ENCODE results near the gene PRR33.

Gene PRR33

DNA sequence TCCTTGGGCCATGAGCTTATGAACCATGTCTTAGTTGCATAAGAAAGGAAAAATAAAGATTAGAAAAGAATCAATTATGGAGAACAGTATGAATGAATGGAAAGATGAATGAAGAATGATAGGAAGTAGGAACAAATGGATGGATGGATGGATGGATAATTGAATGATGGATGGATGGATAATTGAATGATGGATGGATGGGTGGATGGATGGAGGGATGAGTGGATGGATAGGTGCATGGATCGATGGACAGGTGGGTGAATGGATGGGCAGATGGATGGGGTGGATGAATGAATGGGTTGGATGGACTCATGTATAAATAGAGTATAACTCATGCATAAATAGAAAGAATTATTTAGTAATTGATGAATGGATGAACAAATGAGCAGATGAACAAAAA is 31.6 kb downstream of the PRR33 start:
- H3K4me1 ChIP-seq (ENCODE audit: control insufficient read depth, low read length): peaks cover 5% of the 10 kb centered on the region
- H3K79me2 ChIP-seq (ENCODE audit: control insufficient read depth, low read length): peaks cover 80% of the 10 kb centered on the region
- TF ChIP-seq, protein P1, sequence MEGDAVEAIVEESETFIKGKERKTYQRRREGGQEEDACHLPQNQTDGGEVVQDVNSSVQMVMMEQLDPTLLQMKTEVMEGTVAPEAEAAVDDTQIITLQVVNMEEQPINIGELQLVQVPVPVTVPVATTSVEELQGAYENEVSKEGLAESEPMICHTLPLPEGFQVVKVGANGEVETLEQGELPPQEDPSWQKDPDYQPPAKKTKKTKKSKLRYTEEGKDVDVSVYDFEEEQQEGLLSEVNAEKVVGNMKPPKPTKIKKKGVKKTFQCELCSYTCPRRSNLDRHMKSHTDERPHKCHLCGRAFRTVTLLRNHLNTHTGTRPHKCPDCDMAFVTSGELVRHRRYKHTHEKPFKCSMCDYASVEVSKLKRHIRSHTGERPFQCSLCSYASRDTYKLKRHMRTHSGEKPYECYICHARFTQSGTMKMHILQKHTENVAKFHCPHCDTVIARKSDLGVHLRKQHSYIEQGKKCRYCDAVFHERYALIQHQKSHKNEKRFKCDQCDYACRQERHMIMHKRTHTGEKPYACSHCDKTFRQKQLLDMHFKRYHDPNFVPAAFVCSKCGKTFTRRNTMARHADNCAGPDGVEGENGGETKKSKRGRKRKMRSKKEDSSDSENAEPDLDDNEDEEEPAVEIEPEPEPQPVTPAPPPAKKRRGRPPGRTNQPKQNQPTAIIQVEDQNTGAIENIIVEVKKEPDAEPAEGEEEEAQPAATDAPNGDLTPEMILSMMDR (IDR thresholded peaks at IDR 0.05; ENCODE audit: low read depth, low read length, poor library complexity, severe bottlenecking): no peak
- TF ChIP-seq EZH2phosphoT487 (IDR thresholded peaks at IDR 0.05; ENCODE audit: borderline replicate concordance, low read length): no peak
- H3K27ac ChIP-seq (ENCODE audit: low read depth, low read length): no peak overlapping the region
- no peaks in the 10 kb centered on the region for H3K9me3 ChIP-seq (ENCODE audit: control insufficient read depth, insufficient read depth, low read length)
- no peak overlapping the region for H3K4me2 ChIP-seq (ENCODE audit: low read length)
- H3K9me2 ChIP-seq (replicated peaks; ENCODE audit: control insufficient read depth, low read length): no peaks in the 10 kb centered on the region
- H4K20me1 ChIP-seq (ENCODE audit: control insufficient read depth, insufficient read depth, low read depth, low read length): peaks cover 22% of the 10 kb centered on the region
- no peak overlapping the region for H3K4me3 ChIP-seq (ENCODE audit: low read length)
- H3F3A ChIP-seq (ENCODE audit: control insufficient read depth, insufficient read depth): no peaks in the 10 kb centered on the region
- H3K36me3 ChIP-seq (ENCODE audit: control insufficient read depth, low read length): peaks cover 29% of the 10 kb centered on the region
- H3K27me3 ChIP-seq (ENCODE audit: control insufficient read depth, low read length): no peaks in the 10 kb centered on the region

DNA sequence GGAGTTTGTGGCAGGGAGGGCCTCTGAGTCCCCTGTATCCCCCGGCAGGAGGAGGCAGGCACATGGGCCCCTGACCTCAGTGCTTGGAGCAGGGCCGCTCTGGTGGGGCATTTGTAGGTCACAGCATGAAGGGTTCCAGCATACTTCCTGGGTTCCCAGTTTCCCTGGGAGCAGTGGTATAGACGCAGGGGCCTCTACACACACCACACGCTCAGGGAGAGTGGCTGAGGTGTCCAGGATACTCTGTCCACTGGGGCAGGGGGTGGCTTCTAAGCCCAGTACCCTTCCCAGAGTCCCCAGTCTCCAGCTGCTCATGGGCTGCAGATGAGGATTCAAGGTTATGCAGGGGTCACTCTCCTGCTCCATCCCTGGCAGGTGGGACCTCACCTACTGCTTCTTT is 32.7 kb downstream of the PRR33 start:
- Histone ChIP-seq H3K36me3 (ENCODE audit: control insufficient read depth, low read length) (peaks cover 37% of the 10 kb centered on the region), H3K27me3 (ENCODE audit: control insufficient read depth, low read length) (no peaks in the 10 kb centered on the region), H3K9me3 (ENCODE audit: control insufficient read depth, insufficient read depth, low read length) (no peaks in the 10 kb centered on the region), H3K4me3 (ENCODE audit: low read length) (no peak overlapping the region), H3K27ac (ENCODE audit: low read depth, low read length) (no peak overlapping the region), H4K20me1 (ENCODE audit: control insufficient read depth, insufficient read depth, low read depth, low read length) (peaks cover 23% of the 10 kb centered on the region), H3K4me1 (ENCODE audit: control insufficient read depth, low read length) (peaks cover 15% of the 10 kb centered on the region), H3K9me2 (replicated peaks; ENCODE audit: control insufficient read depth, low read length) (no peaks in the 10 kb centered on the region), H3K79me2 (ENCODE audit: control insufficient read depth, low read length) (peaks cover 91% of the 10 kb centered on the region), H3K4me2 (ENCODE audit: low read length) (no peak overlapping the region), H3F3A (ENCODE audit: control insufficient read depth, insufficient read depth) (no peaks in the 10 kb centered on the region)
- no peak for TF ChIP-seq EZH2phosphoT487 (IDR thresholded peaks at IDR 0.05; ENCODE audit: borderline replicate concordance, low read length)
- TF ChIP-seq, protein P1 (IDR thresholded peaks at IDR 0.05; ENCODE audit: low read depth, low read length, poor library complexity, severe bottlenecking): no peak

DNA sequence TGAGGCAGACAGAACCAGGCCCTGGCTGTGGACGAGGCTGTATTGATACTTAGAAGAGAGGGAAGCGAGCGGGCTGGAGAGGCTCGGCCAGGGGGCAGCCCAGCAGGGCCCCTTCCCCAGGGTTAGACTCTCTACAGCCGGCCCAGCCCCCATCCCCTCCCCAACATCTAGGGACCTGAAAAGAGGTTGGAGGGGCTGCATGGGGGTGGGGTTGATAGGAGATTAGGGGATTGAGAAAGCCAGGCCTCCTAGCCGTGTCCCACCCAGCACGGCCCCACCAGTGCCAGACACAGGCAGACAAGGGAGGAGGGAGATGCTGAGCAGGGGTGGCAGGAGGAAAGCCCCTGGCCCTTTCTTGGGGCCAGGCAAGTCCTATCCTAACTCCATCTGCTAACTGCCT is 33.1 kb downstream of the PRR33 start:
- H4K20me1 ChIP-seq (ENCODE audit: control insufficient read depth, insufficient read depth, low read depth, low read length): peaks cover 23% of the 10 kb centered on the region
- no peaks in the 10 kb centered on the region for H3F3A ChIP-seq (ENCODE audit: control insufficient read depth, insufficient read depth)
- no peak overlapping the region for H3K4me3 ChIP-seq (ENCODE audit: low read length)
- H3K79me2 ChIP-seq (ENCODE audit: control insufficient read depth, low read length): peaks cover 96% of the 10 kb centered on the region
- H3K9me2 ChIP-seq (replicated peaks; ENCODE audit: control insufficient read depth, low read length): no peaks in the 10 kb centered on the region
- H3K9me3 ChIP-seq (ENCODE audit: control insufficient read depth, insufficient read depth, low read length): no peaks in the 10 kb centered on the region
- H3K4me1 ChIP-seq (ENCODE audit: control insufficient read depth, low read length): peaks cover 15% of the 10 kb centered on the region
- no peaks in the 10 kb centered on the region for H3K27me3 ChIP-seq (ENCODE audit: control insufficient read depth, low read length)
- TF ChIP-seq EZH2phosphoT487 (IDR thresholded peaks at IDR 0.05; ENCODE audit: borderline replicate concordance, low read length): no peak
- TF ChIP-seq, protein P1 (IDR thresholded peaks at IDR 0.05; ENCODE audit: low read depth, low read length, poor library complexity, severe bottlenecking): no peak
- H3K27ac ChIP-seq (ENCODE audit: low read depth, low read length): no peak overlapping the region
- peaks cover 42% of the 10 kb centered on the region for H3K36me3 ChIP-seq (ENCODE audit: control insufficient read depth, low read length)
- no peak overlapping the region for H3K4me2 ChIP-seq (ENCODE audit: low read length)

DNA sequence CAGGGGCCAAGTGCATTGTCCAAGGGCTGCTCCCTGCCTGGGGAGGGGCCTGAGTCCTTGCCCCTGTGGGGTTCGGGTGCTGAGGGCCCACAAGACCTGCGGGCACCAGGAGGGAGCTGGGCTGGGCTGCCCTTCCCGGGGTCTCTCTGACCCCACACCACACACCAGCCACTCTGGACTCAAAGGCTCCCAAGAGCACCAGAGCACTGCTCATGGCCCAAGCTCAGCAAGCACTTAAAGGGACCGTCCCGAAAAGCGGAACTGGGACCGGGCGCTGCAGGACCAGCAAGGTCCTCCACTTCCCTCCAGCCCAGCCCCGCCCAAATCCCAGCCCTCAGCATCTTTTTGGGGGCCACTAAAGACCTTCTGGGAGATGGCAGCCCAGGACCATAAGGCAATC is 33.5 kb downstream of the PRR33 start:
- Histone ChIP-seq H3K36me3 (ENCODE audit: control insufficient read depth, low read length) (peaks cover 42% of the 10 kb centered on the region), H4K20me1 (ENCODE audit: control insufficient read depth, insufficient read depth, low read depth, low read length) (peaks cover 21% of the 10 kb centered on the region), H3K4me3 (ENCODE audit: low read length) (no peak overlapping the region), H3K4me1 (ENCODE audit: control insufficient read depth, low read length) (peaks cover 15% of the 10 kb centered on the region), H3K27me3 (ENCODE audit: control insufficient read depth, low read length) (no peaks in the 10 kb centered on the region), H3K27ac (ENCODE audit: low read depth, low read length) (no peak overlapping the region), H3K9me3 (ENCODE audit: control insufficient read depth, insufficient read depth, low read length) (no peaks in the 10 kb centered on the region), H3K4me2 (ENCODE audit: low read length) (no peak overlapping the region), H3K79me2 (ENCODE audit: control insufficient read depth, low read length) (peaks cover 96% of the 10 kb centered on the region), H3F3A (ENCODE audit: control insufficient read depth, insufficient read depth) (no peaks in the 10 kb centered on the region), H3K9me2 (replicated peaks; ENCODE audit: control insufficient read depth, low read length) (no peaks in the 10 kb centered on the region)
- TF ChIP-seq EZH2phosphoT487 (IDR thresholded peaks at IDR 0.05; ENCODE audit: borderline replicate concordance, low read length): no peak
- TF ChIP-seq, protein P1 (IDR thresholded peaks at IDR 0.05; ENCODE audit: low read depth, low read length, poor library complexity, severe bottlenecking): no peak
